A673 (cell line): Measurements from ENCODE around the gene PPP5C.

ENCODE experiments used
- EZH2 ChIP-seq: fragments of 200-600 bp; sonication (generic); IDR thresholded peaks from 2 replicates; pipeline ENCODE4 v1.6.1; 2017; ENCODE audit warnings: borderline replicate concordance, low read depth, mild to moderate bottlenecking, mixed read lengths, antibody characterized with exemption, low read length; ENCODE audit not compliant: poor library complexity, severe bottlenecking
- TF ChIP-seq, protein P1 (sequence below): fragments of 300-800, 200-600 bp; sonication (generic); conservative IDR thresholded peaks from 2 replicates; pipeline ENCODE4 v1.5.1; 2017; ENCODE audit warnings: low read depth, mild to moderate bottlenecking, antibody characterized with exemption, low read length, moderate library complexity, mixed read lengths

- TF ChIP-seq, protein P1, sequence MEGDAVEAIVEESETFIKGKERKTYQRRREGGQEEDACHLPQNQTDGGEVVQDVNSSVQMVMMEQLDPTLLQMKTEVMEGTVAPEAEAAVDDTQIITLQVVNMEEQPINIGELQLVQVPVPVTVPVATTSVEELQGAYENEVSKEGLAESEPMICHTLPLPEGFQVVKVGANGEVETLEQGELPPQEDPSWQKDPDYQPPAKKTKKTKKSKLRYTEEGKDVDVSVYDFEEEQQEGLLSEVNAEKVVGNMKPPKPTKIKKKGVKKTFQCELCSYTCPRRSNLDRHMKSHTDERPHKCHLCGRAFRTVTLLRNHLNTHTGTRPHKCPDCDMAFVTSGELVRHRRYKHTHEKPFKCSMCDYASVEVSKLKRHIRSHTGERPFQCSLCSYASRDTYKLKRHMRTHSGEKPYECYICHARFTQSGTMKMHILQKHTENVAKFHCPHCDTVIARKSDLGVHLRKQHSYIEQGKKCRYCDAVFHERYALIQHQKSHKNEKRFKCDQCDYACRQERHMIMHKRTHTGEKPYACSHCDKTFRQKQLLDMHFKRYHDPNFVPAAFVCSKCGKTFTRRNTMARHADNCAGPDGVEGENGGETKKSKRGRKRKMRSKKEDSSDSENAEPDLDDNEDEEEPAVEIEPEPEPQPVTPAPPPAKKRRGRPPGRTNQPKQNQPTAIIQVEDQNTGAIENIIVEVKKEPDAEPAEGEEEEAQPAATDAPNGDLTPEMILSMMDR, result no peak
- no peak for TF ChIP-seq EZH2
These were observed 25.2 kb upstream of the PPP5C start for GRCh38 chr19:46321653-46322052.
